Stimulated activated CD4-positive, alpha-beta T cell treated with anti-CD3 and anti-CD28 coated beads, Interleukin-2, amount 100 ng/mL, for 24 hours (primary cell): Measurements from ENCODE around the gene OSBPL3.

Experiments used
- DNase-seq, 2 donors: peaks; one replicate each; pipeline ENCODE4 v3.0.0-alpha.2; 2020

The OSBPL3 gene

DNA sequence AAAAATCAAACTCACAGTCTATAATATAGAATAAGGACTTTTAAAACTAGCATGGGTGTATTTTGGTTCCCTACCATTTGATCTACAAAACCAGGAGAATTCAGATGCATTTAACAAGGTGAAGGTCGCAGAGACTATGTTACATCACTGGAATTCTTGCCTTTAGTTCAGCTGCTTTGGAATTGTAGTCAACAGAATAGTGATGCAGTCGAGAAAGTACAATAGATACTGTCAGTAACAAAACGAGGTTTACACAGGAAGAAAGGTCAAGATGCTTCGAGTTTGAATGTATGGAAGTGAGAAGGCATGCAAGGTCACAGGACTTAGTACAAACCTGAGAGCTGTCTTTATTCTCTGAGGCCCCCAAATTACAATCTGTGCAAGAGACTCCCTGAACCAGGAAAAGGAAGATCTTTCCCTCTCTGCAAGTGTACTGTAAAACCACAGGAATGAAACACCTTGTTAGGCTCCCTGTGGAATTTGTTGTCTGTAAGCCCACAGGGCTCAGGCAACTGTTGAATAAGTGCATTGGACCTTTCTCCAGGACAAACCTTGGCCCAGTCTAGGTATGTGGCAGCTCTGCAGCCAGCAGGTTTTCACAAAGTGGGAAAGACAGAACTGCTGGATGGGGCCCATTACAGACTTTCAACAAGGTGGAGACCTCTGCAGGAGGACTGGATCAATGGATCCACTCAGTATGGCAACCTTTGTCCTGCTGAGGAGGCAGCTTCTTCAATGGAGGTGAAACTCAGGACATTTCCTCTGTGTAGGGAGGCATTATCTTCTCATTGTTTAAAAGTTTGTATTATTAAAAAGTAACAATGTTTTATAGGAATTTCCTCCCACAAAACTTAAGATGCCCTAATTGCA is 121.6 kb downstream of the OSBPL3 start:
- DNase-seq: no peak

GRCh38 chr7:24857623-24858022 is 122.4 kb downstream of the OSBPL3 start:
- DNase-seq: no peak

GRCh38 chr7:24854866-24855265 is 125.1 kb downstream of the OSBPL3 start:
- no peak for DNase-seq

GRCh38 chr7:24851786-24852185 is 128.2 kb downstream of the OSBPL3 start:
- DNase-seq: peak in 1 of 2 donors; percentile 42

DNA sequence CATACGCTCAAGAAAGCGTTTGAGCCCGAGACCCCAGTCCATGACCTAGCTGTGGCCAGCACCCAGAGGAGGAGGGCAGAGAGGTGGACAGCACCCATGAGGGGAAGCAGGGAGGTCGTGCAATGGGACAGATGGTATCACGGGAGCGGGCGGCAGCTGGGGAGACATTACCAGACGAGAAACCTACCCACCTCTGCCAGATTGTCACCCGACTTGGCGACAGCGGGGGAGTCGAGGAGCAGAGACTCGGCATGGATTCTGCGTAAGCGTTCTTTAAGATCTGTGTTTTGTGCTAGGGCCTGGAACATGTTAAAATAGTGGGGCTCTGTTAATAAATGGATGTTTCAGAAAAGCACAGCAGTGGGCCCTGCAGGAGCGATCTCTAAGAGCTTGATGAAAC is 131.1 kb downstream of the OSBPL3 start:
- DNase-seq: no peak

- no peak for DNase-seq
Observed at GRCh38 chr7:24847754-24848153, 132.2 kb downstream of the OSBPL3 start.

DNA sequence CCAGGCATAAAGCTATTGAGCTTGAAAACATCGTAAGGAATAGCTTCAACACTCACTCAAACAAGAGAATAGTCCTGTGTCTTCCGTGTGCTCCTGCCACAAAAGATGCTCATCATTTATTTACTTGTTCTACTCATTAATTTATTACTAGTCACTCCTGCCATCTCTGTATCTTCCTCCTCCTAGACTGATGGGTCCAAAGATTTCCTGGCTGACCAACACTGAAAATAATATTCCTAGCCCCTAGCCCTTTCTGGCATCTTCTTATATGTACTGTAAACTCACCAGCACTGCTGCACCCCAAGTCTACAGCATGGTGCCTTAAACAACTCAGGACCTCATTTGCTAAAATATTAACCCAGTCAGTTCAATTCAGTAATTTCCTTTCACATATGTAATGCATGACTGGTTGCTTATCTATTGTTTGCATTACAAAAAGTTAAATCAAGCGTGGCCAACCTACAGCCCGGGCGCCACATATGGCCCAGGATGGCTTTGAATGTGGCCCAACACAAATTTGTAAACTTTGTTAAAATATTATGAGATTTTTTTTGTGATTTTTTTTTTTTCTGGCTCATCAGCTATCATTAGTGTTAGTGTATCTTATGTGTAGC is 136.1 kb downstream of the OSBPL3 start:
- no peak for DNase-seq

- DNase-seq: no peak
Observed at GRCh38 chr7:24842449-24843241, 137.3 kb downstream of the OSBPL3 start.

- no peak for DNase-seq
Observed at GRCh38 chr7:24842029-24842428, 137.9 kb downstream of the OSBPL3 start.

GRCh38 chr7:24840563-24840962 is 139.4 kb downstream of the OSBPL3 start:
- no peak for DNase-seq

DNA sequence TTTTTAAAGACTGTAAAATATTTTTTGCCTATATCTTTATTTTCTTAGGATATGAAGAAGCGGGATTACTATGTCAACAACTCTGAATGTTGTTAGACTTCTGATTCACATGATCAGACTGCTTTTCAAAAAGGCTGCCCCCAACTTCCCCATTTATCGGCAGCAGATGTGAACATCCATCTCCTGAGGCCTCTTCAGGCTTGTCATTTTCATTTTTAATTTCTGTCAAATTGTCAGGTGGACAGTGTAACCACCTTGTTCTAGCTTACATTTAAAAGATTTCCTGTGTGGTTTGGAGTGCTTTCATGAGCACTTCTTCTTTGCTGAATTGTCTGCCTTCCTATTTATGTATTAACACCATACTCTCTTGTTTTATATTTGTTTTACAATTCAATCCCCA is 143.9 kb downstream of the OSBPL3 start:
- no peak for DNase-seq

DNA sequence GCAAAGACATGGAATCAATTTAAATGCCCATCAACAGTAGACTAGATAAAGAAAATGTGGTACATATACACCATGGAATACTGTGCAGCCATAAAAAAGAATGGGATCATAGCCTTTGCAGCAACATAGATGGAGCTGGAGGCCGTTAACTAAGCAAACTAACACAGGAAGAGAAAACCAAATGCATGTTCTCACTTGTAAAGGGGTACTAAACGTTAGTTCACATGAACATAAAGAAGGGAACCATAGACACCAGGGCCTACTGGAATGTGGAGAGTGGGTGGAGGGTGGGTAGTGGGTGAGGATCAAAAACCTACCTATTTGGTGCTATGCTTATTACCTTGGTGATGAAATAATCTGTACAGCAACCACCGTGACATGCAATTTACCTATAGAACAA is 144.3 kb downstream of the OSBPL3 start:
- DNase-seq: no peak

- DNase-seq: no peak
Observed at GRCh38 chr7:24834128-24834798, 145.7 kb downstream of the OSBPL3 start.

DNA sequence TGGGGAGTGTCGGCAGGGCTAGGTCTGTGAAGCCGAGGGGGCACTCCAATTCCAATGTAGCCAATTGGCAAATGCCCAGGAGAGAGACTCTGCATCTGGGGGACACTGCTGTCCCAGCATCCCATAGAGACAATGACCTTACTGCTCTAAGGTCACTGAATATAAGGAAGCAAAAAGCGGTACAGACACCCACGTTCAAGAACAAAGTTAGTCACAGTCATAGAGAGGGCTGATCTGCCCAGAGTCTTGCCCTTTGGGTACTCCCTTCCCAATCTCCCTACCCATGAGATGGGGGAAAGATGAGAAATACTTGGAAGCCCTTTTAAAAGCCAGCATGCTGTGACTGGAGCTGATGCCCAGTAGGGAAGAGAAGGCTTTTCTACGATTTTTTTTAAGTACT is 146.4 kb downstream of the OSBPL3 start:
- DNase-seq: no peak

DNA sequence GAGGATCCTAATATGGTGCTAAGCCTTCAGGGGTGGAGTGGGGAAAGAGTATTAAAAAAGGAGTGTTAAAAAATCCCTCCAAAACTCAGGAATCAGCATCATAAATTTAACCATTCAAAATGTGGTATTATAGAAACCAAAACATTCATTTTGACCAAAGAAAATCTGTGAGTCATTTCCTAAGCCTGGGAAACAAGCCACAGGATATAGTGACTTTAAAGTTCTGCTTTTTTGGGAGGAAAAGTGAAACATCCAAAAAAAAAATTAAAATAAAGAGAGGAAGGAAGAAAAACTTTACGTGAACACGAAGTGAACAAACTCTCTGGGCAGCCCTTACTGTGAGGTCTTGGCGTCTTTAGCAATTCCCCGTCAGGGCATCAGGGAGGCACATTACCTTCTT is 148.7 kb downstream of the OSBPL3 start:
- DNase-seq: no peak

GRCh38 chr7:24830440-24831050 is 149.4 kb downstream of the OSBPL3 start:
- no peak for DNase-seq

DNA sequence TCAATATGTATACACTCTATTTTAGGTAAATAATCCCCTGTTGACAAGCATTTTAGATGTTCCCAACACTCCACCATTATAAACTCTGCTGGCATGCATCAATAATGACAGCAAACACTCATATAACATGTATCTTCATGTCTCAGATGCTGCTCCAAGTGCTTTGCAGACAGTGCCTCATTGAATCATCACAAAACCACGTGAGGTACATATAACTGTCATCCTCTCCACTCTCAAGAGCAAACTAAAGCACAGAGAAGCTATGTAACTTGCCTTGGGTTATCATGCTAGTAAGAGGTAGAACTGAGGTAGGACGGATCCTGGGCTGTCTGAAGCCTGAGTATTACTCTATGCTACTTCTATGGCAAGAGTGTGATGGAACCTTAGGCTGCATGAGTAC is 150.2 kb downstream of the OSBPL3 start:
- DNase-seq: no peak

DNA sequence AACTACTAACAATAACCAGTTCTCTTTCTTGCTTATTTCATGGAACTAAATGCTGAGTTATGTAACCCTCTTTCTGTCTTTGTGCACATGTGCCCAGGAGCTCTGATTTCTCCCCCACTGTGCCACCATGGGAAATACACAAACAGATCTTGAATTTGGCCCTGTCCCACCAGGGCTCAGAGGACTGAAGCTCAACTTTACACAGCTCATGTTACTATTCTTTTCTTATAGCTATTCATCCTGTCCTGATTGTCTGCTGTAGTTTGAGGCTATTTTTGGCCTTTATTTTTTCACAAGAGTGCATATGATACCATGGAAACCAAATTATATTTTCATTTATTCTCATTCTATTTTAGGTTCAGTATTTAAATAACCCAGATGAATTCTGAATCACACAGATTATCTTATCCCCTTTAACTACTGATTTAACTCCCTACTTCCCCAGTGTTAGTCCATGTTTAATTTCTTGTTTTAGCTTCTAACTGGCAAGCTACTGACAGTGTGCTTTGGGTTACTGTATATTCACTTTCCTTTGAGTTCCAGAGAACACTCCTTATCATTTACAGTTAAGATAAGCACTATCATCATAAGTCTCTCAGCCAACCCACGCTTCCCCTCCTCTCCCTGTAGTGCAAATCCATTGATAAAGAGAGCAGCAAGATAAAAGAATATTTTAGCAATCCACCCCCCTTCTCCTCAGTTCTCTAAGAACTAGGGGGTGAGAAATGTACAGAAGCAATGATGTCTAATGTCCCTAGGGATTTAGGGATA is 150.9 kb downstream of the OSBPL3 start:
- no peak for DNase-seq

GRCh38 chr7:24827589-24827988 is 152.4 kb downstream of the OSBPL3 start:
- no peak for DNase-seq

GRCh38 chr7:24827027-24827426 is 153.0 kb downstream of the OSBPL3 start:
- no peak for DNase-seq

GRCh38 chr7:24826662-24827020 is 153.3 kb downstream of the OSBPL3 start:
- DNase-seq: no peak
